Measurements from ENCODE around the gene BACH1.

- TF ChIP-seq CTCF (conservative IDR thresholded peaks at IDR 0.05; ENCODE audit: low read length) (no peak), EZH2phosphoT487 (IDR thresholded peaks at IDR 0.05; ENCODE audit: borderline replicate concordance, low read depth, low read length) (no peak)
Measured at GRCh38 chr21:29267666-29268065, 31.1 kb upstream of the BACH1 start.

Measured in OCI-LY7 (cell line).